Gastrocnemius medialis (tissue), 4 donors: ENCODE data around the gene PTGES3L.

Experiments
- POLR2A ChIP-seq, 2 donors: fragments of 450-650 bp; IDR thresholded peaks; one replicate each; pipeline ENCODE4 v1.6.1; 2017; ENCODE audit warnings: antibody characterized with exemption in 2 of 2, mild to moderate bottlenecking in 2 of 2, moderate library complexity in 2 of 2
- TF ChIP-seq, protein P1 (sequence below), 5 experiments: fragments of 450-650 bp in 3 of 5; fragments of 200-600 bp in 2 of 5; sonication (generic) in 2 of 5; IDR thresholded peaks in 4 of 5; conservative IDR thresholded peaks in 1 of 5; 1 replicate in 4 of 5; 2 replicates in 1 of 5; pipeline ENCODE4 v1.5.1; 2016 to 2019; ENCODE audit warnings: antibody characterized with exemption in 5 of 5, mild to moderate bottlenecking in 3 of 5, moderate library complexity in 3 of 5

DNA sequence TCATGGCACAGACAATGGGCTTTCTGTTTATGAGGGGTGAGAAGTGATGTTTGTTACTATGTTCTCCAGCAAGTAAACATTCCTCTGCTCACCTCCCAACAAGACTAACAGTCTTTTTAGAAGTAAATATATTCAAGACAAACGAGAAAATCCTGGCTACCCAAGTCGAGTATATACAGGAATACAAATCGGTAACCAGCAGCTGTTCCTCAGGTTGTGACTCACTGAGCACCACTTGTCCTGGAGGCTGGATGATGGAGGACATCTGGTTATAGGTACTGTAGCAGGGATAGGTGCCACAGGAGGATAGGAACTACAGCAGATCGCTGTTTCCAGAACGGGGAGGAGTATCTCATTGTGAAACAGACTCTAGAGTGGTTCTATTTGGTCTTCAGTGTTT is 13.0 kb upstream of the PTGES3L start:
- TF ChIP-seq, protein P1, sequence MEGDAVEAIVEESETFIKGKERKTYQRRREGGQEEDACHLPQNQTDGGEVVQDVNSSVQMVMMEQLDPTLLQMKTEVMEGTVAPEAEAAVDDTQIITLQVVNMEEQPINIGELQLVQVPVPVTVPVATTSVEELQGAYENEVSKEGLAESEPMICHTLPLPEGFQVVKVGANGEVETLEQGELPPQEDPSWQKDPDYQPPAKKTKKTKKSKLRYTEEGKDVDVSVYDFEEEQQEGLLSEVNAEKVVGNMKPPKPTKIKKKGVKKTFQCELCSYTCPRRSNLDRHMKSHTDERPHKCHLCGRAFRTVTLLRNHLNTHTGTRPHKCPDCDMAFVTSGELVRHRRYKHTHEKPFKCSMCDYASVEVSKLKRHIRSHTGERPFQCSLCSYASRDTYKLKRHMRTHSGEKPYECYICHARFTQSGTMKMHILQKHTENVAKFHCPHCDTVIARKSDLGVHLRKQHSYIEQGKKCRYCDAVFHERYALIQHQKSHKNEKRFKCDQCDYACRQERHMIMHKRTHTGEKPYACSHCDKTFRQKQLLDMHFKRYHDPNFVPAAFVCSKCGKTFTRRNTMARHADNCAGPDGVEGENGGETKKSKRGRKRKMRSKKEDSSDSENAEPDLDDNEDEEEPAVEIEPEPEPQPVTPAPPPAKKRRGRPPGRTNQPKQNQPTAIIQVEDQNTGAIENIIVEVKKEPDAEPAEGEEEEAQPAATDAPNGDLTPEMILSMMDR (IDR thresholded peaks at IDR 0.05 in 4 of 5, conservative IDR thresholded peaks at IDR 0.05 in 1 of 5): no peak
- no peak for TF ChIP-seq POLR2A (IDR thresholded peaks at IDR 0.05)
